MV-4-11 (cell line): ENCODE data around the gene TBC1D24.

Experiments
- DNase-seq: peaks from one replicate; lab custom pipeline; 2025; lab: John Stamatoyannopoulos, UW

The TBC1D24 gene

DNA sequence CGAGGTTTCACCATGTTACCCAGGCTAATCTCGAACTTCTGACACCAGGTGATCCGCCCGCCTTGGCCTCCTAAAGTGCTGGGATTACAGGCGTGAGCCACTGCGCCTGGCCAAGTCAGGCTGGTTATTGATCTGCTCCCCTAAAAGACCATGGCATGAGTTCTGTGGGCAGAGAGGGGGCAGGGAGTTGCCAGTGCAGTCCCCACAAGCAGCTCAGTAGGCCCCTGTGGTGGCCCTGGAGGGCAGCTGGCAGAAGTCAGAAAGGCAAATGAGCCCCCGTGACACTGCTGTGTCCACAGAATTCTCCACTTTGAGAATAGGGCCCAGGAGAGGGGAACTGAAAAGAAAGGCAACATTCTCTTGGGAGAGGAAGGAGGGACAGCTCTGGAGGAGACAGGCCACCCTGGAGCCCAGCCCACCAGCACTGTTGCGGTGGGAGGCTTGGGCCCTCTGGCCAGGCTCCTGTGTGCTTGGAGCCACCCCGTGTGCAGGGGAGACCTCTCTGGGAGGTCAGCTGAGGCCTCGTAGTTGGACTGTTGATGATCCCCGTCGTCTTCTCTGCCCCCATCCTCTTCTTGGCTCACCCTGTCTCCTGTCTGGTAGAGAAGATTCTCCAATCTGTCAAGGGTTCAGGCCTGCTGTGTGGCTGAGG is 43.2 kb downstream of the TBC1D24 start:
- no peak for DNase-seq

- no peak for DNase-seq
Observed at GRCh38 chr16:2518823-2519710, 44.1 kb downstream of the TBC1D24 start.

DNA sequence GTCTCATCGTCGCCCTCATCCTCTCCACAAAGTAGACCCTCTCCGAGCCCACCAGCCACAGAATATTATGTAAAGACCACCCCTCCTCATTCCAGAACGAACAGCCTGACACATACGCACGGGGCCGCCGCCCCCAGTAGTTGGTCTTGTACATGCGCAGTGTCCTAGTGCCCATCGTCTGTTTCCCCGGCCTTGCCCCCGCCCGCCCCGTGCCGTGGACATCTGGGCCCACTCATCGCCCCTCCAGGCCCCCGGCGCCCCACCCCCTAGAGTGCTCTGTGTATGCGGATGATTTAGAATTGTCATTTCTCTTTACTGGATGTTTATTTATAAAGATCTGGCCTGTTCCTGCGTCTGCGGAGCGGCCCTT is 44.8 kb downstream of the TBC1D24 start:
- no peak for DNase-seq

DNA sequence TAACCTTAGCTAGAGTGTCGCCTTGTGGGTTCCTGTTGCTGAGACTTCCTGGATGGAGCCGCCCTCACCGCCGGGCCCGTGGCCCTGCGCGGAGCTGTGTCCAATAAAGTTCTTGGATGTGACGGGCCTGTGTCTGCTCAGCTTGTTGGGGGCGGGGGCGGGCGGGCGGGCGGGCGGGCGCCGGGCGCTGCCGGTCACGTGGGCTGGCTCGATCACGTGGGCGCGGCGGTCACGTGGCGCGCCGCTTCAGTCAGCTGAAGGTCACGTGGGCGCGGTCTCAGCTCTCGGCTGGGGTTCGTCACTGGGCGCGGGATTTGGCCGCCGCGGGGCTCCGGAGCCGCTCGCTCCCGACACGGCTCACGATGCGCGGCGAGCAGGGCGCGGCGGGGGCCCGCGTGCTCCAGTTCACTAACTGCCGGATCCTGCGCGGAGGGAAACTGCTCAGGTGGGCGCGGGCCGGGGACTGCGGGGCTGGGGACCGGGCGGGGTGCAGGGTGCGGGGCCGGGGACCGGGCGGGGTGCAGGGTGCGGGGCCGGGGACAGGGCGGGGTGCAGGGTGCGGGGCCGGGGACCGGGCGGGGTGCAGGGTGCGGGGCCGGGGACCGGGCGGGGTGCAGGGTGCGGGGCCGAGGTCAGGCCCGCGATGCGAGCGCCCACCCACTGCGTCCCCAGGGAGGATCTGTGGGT is 45.3 kb downstream of the TBC1D24 start, which contains the start of gene AMDHD2:
AMDHD2 (plus strand) TSS at position 275 of the 687 bp plus-strand sequence; CDS start at position 363, 88 bp downstream.
- DNase-seq = peak; percentile 87

- DNase-seq = peak; percentile 34
Observed at GRCh38 chr16:2520784-2521531, 46.0 kb downstream of the TBC1D24 start.

- no peak for DNase-seq
Observed at GRCh38 chr16:2523801-2524231, 48.9 kb downstream of the TBC1D24 start.

GRCh38 chr16:2524339-2524938 is 49.5 kb downstream of the TBC1D24 start:
- no peak for DNase-seq

GRCh38 chr16:2526135-2526534 is 51.2 kb downstream of the TBC1D24 start:
- DNase-seq = no peak

DNA sequence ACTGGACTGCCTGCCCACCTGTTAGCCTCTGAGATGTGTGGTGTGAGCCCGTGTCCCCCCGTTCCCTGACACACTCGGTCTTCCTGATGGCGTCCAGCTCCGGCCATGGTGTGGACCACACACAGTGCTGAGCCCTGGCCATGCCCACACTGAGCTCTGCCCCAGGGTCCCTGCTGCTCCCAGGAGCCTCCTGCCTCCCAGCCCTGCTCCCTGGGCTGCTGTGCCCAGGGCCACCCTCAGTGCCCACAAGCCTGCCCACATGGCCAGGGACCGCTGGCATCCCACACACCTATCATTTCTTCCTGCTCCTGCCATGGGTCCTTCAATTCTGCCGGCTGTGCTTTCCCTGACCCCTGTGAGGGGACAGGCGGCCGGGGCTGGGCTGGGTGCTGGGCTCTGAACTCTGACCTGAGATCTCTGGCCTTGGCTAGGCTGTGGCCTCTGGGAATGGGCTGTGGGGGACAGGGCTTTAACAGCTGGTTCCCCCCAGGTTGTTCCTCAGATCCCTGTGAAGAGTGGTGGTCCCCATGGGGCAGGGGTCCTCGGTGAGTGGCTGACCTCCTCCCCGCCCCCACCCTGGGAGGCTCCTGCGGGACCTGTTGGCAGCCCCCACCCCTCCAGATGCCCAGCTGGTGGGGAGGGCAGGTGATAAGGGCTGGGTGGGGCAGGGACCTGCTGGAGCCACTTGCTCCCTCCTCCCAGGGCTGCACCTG is 52.3 kb downstream of the TBC1D24 start:
- no peak for DNase-seq

GRCh38 chr16:2527784-2528100 is 52.8 kb downstream of the TBC1D24 start:
- DNase-seq = no peak

DNA sequence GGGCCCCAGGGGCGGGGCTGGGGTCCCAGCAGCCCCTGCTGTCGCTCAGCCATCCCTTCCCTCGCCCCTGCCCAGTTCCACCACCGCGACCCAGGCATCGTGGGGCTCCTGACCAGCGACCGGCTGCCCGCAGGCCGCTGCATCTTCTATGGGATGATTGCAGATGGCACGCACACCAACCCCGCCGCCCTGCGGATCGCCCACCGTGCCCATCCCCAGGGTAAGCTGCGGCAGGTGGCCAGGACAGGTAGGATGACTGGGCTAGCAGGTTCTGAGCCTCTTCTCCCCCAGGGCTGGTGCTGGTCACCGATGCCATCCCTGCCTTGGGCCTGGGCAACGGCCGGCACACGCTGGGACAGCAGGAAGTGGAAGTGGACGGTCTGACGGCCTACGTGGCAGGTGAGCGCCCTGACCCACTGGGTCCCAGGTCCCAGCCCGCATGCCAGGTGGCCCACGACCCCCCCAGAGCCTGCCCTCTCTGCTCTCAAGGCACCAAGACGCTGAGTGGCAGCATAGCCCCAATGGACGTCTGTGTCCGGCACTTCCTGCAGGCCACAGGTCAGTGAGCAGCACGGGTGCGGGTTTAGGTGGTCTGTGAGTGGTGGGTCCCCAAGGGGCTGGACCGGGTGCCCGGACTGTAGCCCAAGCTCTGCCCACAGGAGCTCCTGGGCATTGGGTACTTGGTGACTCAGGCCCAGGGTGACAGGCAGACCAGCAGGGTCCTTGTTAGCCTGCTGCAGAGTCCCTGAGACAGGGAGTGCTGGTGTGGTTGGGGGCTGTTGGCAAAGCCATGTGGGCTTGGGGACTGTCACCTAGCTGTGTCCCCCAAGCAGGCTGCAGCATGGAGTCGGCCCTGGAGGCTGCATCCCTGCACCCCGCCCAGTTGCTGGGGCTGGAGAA is 53.5 kb downstream of the TBC1D24 start:
- DNase-seq = no peak

GRCh38 chr16:2529061-2529931 is 54.4 kb downstream of the TBC1D24 start:
- no peak for DNase-seq

DNA sequence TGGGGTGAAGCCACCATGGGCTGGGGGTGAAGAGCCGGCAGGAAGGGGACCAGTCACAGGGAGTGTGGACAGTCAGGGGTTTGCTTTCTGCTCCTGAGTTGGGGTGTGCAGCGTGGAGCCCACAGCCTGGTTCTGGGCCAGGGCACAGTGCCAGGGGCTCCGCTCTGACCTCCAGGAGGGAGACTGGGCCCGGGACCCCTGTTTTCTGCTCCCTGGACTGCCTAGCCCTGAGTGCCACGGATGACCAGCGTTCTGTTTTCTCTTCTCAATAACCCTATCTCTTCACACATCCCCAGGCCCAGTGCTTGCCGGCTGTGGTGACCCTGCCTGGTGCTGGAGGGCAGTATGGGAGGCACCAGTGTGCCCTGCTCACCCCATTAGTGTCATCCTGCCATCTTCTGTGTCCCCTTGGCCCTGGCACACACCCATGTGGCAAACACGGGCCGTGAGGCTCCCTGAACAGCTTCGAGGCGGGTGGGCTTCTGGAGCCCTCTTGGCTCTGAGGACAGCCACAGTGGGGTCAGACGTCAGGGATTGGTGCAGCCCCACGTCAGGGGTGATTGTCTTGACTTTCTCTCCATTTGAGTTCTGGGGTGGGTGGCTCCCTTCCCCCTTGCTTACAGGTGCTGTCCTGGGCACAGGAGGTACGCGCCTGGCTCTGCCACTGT is 55.2 kb downstream of the TBC1D24 start:
- no peak for DNase-seq

GRCh38 chr16:2530629-2531318 is 55.8 kb downstream of the TBC1D24 start:
- DNase-seq = no peak

- DNase-seq = no peak
Observed at GRCh38 chr16:2531371-2531695, 56.4 kb downstream of the TBC1D24 start, which contains the start of gene CEMP1. Gene CEMP1, minus strand, starts transcription at chr16:2531408. Its CDS starts 335 bp downstream, at chr16:2531073.

DNA sequence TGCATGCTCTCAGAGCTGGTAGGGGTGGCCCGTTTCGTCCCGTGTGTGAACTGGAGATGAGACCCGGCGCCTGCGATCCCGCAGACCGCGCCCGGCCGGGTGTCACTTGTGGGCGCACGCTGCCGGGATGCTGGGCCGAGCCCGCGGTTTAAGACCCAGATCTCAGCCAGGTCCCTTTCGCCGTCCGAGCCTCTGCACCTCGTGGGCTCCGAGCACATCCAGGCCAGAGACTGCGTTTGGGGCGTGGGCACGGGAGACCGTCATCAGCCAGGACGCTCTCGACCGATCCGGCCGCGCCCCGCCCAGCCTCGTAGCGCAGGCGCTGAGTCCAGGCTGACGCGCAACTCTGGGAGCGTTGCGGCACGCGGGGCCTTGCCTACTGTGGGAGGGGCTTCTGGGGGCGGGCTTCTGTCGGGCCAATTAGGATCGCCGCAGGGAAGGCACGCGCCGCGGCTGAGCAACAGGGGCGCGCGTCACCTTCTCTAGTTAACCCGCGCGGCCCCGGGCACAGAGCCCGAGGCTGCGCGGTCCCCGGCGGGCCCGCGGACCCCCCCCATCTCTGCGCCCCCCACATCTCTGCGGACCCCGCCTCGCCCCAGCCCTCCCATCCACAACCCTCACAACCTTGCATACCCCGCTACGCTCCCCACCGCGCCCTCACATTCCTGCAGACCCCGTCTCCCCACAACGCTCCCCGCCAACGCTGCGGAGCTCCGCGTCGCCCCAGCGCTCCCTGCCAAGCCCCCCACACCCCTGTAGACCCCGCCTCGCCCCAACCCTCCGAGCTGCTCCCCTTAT is 57.0 kb downstream of the TBC1D24 start:
- peak; percentile 94 for DNase-seq
